Karpas-422 (cell line): ENCODE data around the gene KLHL35. TPM values are rescaled to one million over a fixed set of nuclear protein-coding genes. Genes with fewer than 3 reads are reported as not detected.

ENCODE experiments used
- DNase-seq: peaks from one replicate; pipeline ENCODE4 v3.0.0-alpha.2; 2015
- H2AFZ ChIP-seq: fragments of 200-600 bp; sonication (generic); 2 replicates; pipeline ENCODE4 v1.6.1; 2014; ENCODE audit warnings: antibody characterized with exemption, low read length, mixed read lengths
- H3K27ac ChIP-seq: fragments of 200-600 bp; sonication (generic); 2 replicates; pipeline ENCODE4 v1.5.1; 2014; ENCODE audit warnings: mild to moderate bottlenecking, low read length, moderate library complexity
- H3K27me3 ChIP-seq: fragments of 200-600 bp; sonication (generic); 2 replicates; pipeline ENCODE4 v1.6.1; 2014; ENCODE audit warnings: low read length, mixed read lengths
- H3K36me3 ChIP-seq: fragments of 200-600 bp; sonication (generic); 2 replicates; pipeline ENCODE4 v1.6.1; 2014; ENCODE audit warnings: low read length, mixed read lengths; ENCODE audit not compliant: insufficient read depth
- H3K4me1 ChIP-seq: fragments of 200-600 bp; sonication (generic); 2 replicates; pipeline ENCODE4 v1.6.1; 2014; ENCODE audit warnings: mild to moderate bottlenecking, low read length, mixed read lengths
- H3K4me2 ChIP-seq: fragments of 200-600 bp; sonication (generic); 2 replicates; pipeline ENCODE4 v1.6.1; 2014; ENCODE audit warnings: low read length, low read depth, mild to moderate bottlenecking; ENCODE audit not compliant: poor library complexity, severe bottlenecking
- H3K4me3 ChIP-seq: fragments of 200-600 bp; sonication (generic); 2 replicates; pipeline ENCODE4 v1.5.1; 2014; ENCODE audit warnings: mild to moderate bottlenecking, antibody characterized with exemption, low read length, mixed read lengths
- H3K79me2 ChIP-seq: fragments of 200-600 bp; sonication (generic); 2 replicates; pipeline ENCODE4 v1.6.1; 2014; ENCODE audit warnings: mild to moderate bottlenecking, low read length, mixed read lengths
- H3K9ac ChIP-seq: fragments of 200-600 bp; sonication (generic); 2 replicates; pipeline ENCODE4 v1.6.0; 2014; ENCODE audit warnings: low read length
- H3K9me2 ChIP-seq: fragments of 200-600 bp; sonication (generic), shearing (Covaris generic); replicated peaks from 2 replicates; pipeline ENCODE4 v1.6.0; 2014; ENCODE audit warnings: mild to moderate bottlenecking, low read length, moderate library complexity; ENCODE audit not compliant: insufficient read depth
- H3K9me3 ChIP-seq: fragments of 300-700, 200-600 bp; sonication (generic); 2 replicates; pipeline ENCODE4 v1.6.1; 2014; ENCODE audit warnings: low read length, mixed read lengths
- H4K20me1 ChIP-seq: fragments of 200-600 bp; sonication (generic); 2 replicates; pipeline ENCODE4 v1.6.1; 2014; ENCODE audit warnings: mild to moderate bottlenecking, antibody characterized with exemption, low read length, low read depth; ENCODE audit not compliant: insufficient read depth
- total RNA-seq: library from RNA; depleted of rRNA; stranded (reverse); fragments of >200 nt; shearing (Covaris generic); gene quantifications from 2 replicates; pipeline ENCODE4 v1.2.3, GENCODE V29; 2014; ENCODE audit warnings: low replicate concordance

The KLHL35 gene
- total RNA-seq, 1 experiment from 2014 or later, result 1.3 TPM

- Histone ChIP-seq H3K79me2 (no peaks in the 10 kb centered on the region), H3K4me3 (no peak overlapping the region), H3K4me2 (no peak overlapping the region), H3K9me3 (no peaks in the 10 kb centered on the region), H3K9ac (no peak overlapping the region), H3K36me3 (peaks cover 3% of the 10 kb centered on the region), H4K20me1 (no peaks in the 10 kb centered on the region), H2AFZ (no peak overlapping the region), H3K9me2 (no peaks in the 10 kb centered on the region), H3K4me1 (no peaks in the 10 kb centered on the region), H3K27me3 (no peaks in the 10 kb centered on the region), H3K27ac (no peak overlapping the region)
- no peak for DNase-seq
These were observed 5.8 kb downstream of the KLHL35 start for GRCh38 chr11:75427181-75427580.

DNA sequence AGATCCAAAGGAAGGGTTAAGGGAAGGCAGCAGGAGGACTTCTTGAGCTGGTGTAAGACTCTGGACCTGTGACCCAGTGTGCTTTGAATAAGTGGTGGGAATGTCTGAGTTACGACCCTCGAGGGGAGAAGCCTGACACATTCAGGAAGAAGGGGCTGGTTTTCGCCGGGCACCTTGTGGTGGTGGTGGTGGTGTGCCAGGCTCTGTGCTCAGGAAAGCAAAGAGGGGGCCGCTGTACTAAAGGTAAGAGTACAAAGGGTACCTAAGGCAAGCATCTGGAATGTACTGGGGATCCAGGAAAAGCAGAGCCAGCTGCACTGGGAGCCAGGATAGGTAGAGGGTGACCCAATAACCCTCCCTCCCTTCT, 6.3 kb downstream of the KLHL35 start:
- H2AFZ ChIP-seq, result no peak overlapping the region
- H3K79me2 ChIP-seq, result no peaks in the 10 kb centered on the region
- H3K9me2 ChIP-seq, result no peaks in the 10 kb centered on the region
- H3K9me3 ChIP-seq, result no peaks in the 10 kb centered on the region
- H3K9ac ChIP-seq, result no peak overlapping the region
- no peaks in the 10 kb centered on the region for H4K20me1 ChIP-seq
- DNase-seq, result no peak
- peaks cover 3% of the 10 kb centered on the region for H3K36me3 ChIP-seq
- no peaks in the 10 kb centered on the region for H3K27me3 ChIP-seq
- no peaks in the 10 kb centered on the region for H3K4me1 ChIP-seq
- H3K4me2 ChIP-seq, result no peak overlapping the region
- no peak overlapping the region for H3K27ac ChIP-seq
- no peak overlapping the region for H3K4me3 ChIP-seq

- H3K4me2 ChIP-seq, result no peak overlapping the region
- no peaks in the 10 kb centered on the region for H4K20me1 ChIP-seq
- no peaks in the 10 kb centered on the region for H3K79me2 ChIP-seq
- no peaks in the 10 kb centered on the region for H3K9me3 ChIP-seq
- H2AFZ ChIP-seq, result no peak overlapping the region
- no peak overlapping the region for H3K9ac ChIP-seq
- H3K4me1 ChIP-seq, result no peaks in the 10 kb centered on the region
- peaks cover 3% of the 10 kb centered on the region for H3K36me3 ChIP-seq
- no peak overlapping the region for H3K4me3 ChIP-seq
- no peak for DNase-seq
- H3K27ac ChIP-seq, result no peak overlapping the region
- H3K27me3 ChIP-seq, result no peaks in the 10 kb centered on the region
- no peaks in the 10 kb centered on the region for H3K9me2 ChIP-seq
These were observed 7.6 kb downstream of the KLHL35 start for GRCh38 chr11:75425422-75425821.

- Histone ChIP-seq H3K36me3 (peaks cover 3% of the 10 kb centered on the region), H3K9ac (no peak overlapping the region), H3K9me2 (no peaks in the 10 kb centered on the region), H3K4me1 (no peaks in the 10 kb centered on the region), H4K20me1 (no peaks in the 10 kb centered on the region), H3K79me2 (no peaks in the 10 kb centered on the region), H3K27ac (no peak overlapping the region), H3K4me3 (no peak overlapping the region), H3K4me2 (no peak overlapping the region), H2AFZ (no peak overlapping the region), H3K27me3 (no peaks in the 10 kb centered on the region), H3K9me3 (no peaks in the 10 kb centered on the region)
- no peak for DNase-seq
These were observed 8.6 kb downstream of the KLHL35 start for GRCh38 chr11:75424396-75424795.

DNA sequence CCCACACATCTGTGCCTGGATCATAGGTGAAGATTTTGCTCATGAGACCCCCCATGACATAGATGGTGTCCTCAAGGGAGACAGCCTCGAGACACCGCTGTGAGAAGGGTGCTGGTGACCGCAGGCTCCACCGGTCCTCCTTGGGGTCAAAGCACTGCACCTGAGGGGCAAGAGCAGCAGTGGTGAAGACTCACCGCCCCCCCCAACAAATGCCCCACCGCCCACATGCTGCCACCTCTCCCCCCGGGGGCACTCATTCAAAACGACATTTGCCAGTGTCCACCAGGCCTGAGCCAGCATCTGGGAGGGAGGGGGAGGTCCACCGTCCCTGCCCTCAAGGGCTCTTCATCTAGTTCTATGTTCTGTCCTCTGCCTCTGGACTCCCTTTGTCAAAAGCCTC, 9.3 kb downstream of the KLHL35 start:
- DNase-seq, result no peak
- Histone ChIP-seq H3K4me1 (no peaks in the 10 kb centered on the region), H3K4me2 (no peak overlapping the region), H3K36me3 (peaks cover 3% of the 10 kb centered on the region), H3K9me3 (no peaks in the 10 kb centered on the region), H3K79me2 (no peaks in the 10 kb centered on the region), H3K27me3 (no peaks in the 10 kb centered on the region), H2AFZ (no peak overlapping the region), H3K4me3 (no peak overlapping the region), H3K27ac (no peak overlapping the region), H3K9ac (no peak overlapping the region), H3K9me2 (no peaks in the 10 kb centered on the region), H4K20me1 (no peaks in the 10 kb centered on the region)

GRCh38 chr11:75422248-75423231, 10.5 kb downstream of the KLHL35 start:
- Histone ChIP-seq H3K9me3 (no peaks in the 10 kb centered on the region), H3K27ac (no peak overlapping the region), H2AFZ (no peak overlapping the region), H3K79me2 (no peaks in the 10 kb centered on the region), H3K4me2 (no peak overlapping the region), H3K4me3 (no peak overlapping the region), H3K9ac (no peak overlapping the region), H3K36me3 (peaks cover 3% of the 10 kb centered on the region), H3K27me3 (no peaks in the 10 kb centered on the region), H3K4me1 (no peaks in the 10 kb centered on the region), H3K9me2 (no peaks in the 10 kb centered on the region), H4K20me1 (no peaks in the 10 kb centered on the region)
- no peak for DNase-seq

DNA sequence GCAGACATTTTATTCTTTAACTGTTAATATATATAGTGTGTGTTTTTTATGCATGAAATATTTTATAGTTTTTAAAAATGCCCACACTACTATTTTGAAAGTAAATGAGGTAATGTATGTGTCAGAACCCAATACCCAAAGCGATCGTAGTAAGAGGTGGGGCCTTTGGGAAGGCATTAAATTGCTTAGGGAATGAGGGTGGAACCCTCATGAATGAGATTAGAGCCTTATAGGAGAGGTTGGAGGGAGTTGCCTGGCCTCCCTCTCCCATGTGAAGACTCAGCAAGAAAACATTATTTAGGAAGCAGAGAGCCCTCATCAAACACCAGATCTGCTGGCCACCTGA, 11.1 kb downstream of the KLHL35 start:
- Histone ChIP-seq H3K4me2 (no peak overlapping the region), H3K27ac (no peak overlapping the region), H4K20me1 (no peaks in the 10 kb centered on the region), H3K4me1 (no peaks in the 10 kb centered on the region), H3K79me2 (no peaks in the 10 kb centered on the region), H3K4me3 (no peak overlapping the region), H3K9ac (no peak overlapping the region), H3K9me3 (no peaks in the 10 kb centered on the region), H3K36me3 (peaks cover 3% of the 10 kb centered on the region), H3K27me3 (no peaks in the 10 kb centered on the region), H2AFZ (no peak overlapping the region), H3K9me2 (no peaks in the 10 kb centered on the region)
- no peak for DNase-seq

GRCh38 chr11:75421035-75421602, 11.9 kb downstream of the KLHL35 start:
- H3K4me1 ChIP-seq, result no peaks in the 10 kb centered on the region
- no peak overlapping the region for H3K27ac ChIP-seq
- no peak overlapping the region for H3K9ac ChIP-seq
- H3K4me3 ChIP-seq, result no peak overlapping the region
- H3K79me2 ChIP-seq, result no peaks in the 10 kb centered on the region
- no peaks in the 10 kb centered on the region for H3K9me2 ChIP-seq
- peaks cover 3% of the 10 kb centered on the region for H3K36me3 ChIP-seq
- H2AFZ ChIP-seq, result no peak overlapping the region
- H3K27me3 ChIP-seq, result no peaks in the 10 kb centered on the region
- no peak overlapping the region for H3K4me2 ChIP-seq
- H3K9me3 ChIP-seq, result no peaks in the 10 kb centered on the region
- no peaks in the 10 kb centered on the region for H4K20me1 ChIP-seq
- no peak for DNase-seq
